Measurements from ENCODE around the gene RGS6. TPM values are rescaled to one million over a fixed set of nuclear protein-coding genes. Genes with fewer than 3 reads are reported as not detected.
A peak's percentile ranks its signal among the peaks of the same experiment; 100 is the strongest.

RGS6 gene
- total and polyA plus RNA-seq, 2 experiments from 2014 or later, result not detected

GRCh38 chr14:72024043-72024407 lies 91.8 kb downstream of the RGS6 start:
- Histone ChIP-seq H3K36me3 (ENCODE audit: low read depth) (no peaks in the 10 kb centered on the region), H3K4me1 (ENCODE audit: insufficient read depth) (no peaks in the 10 kb centered on the region), H3K9me3 (ENCODE audit: low read depth) (no peaks in the 10 kb centered on the region), H3K9me2 (ENCODE audit: insufficient read depth) (no peaks in the 10 kb centered on the region), H3F3A (ENCODE audit: insufficient read depth) (no peaks in the 10 kb centered on the region), H3K9ac (no peak overlapping the region), H3K27me3 (replicated peaks; ENCODE audit: insufficient read depth) (no peaks in the 10 kb centered on the region), H3K79me2 (ENCODE audit: insufficient read depth) (no peaks in the 10 kb centered on the region), H3K27ac (no peak overlapping the region), H3K4me3 (no peak overlapping the region), H4K20me1 (ENCODE audit: insufficient read depth) (no peaks in the 10 kb centered on the region), H3K4me2 (ENCODE audit: unreplicated experiment) (no peak overlapping the region), H2AFZ (no peak overlapping the region)
- in situ Hi-C loops (cut with MboI), result no loop called here
- DNase-seq, result peak; percentile 35
- WGBS, 2 experiments (ENCODE audit: low coverage in 1 of 2, low lambda C conversion rate in 2 of 2, missing lambda C conversion rate in 2 of 2), result 36 to 64% methylated on average over 4 to 6 of the region's 6 CpGs
- TF ChIP-seq EZH2 (IDR thresholded peaks at IDR 0.05; ENCODE audit: insufficient read depth, poor library complexity, severe bottlenecking) (no peak), EZH2phosphoT487 (IDR thresholded peaks at IDR 0.05; ENCODE audit: insufficient read depth, low read depth) (no peak)

DNA sequence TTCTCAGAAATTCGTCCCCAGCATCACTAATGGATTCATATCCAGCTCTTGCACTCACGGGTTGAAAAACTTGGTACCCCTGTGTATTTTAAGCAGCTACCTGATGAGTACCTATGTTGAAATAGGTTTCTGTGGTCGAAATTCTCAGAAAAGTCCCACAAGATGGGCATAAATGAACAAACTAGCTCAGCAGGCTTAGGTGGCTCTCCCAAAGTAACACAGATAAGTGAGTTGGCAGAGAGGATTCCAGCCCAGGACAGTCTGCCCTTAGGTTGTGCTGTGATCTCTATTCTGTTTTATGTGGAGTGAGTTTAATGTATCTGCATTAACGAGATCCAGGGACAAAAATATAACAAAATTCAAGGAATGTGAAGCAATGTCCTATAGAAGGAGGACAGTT lies 92.3 kb downstream of the RGS6 start:
- Histone ChIP-seq H3K36me3 (ENCODE audit: low read depth) (no peaks in the 10 kb centered on the region), H3K4me1 (ENCODE audit: insufficient read depth) (no peaks in the 10 kb centered on the region), H3K9ac (no peak overlapping the region), H3F3A (ENCODE audit: insufficient read depth) (no peaks in the 10 kb centered on the region), H2AFZ (no peak overlapping the region), H3K27ac (no peak overlapping the region), H4K20me1 (ENCODE audit: insufficient read depth) (no peaks in the 10 kb centered on the region), H3K9me3 (ENCODE audit: low read depth) (no peaks in the 10 kb centered on the region), H3K4me3 (no peak overlapping the region), H3K9me2 (ENCODE audit: insufficient read depth) (no peaks in the 10 kb centered on the region), H3K27me3 (replicated peaks; ENCODE audit: insufficient read depth) (no peaks in the 10 kb centered on the region), H3K79me2 (ENCODE audit: insufficient read depth) (no peaks in the 10 kb centered on the region), H3K4me2 (ENCODE audit: unreplicated experiment) (no peak overlapping the region)
- no peak for DNase-seq
- in situ Hi-C loops (cut with MboI), result no loop called here
- no peak for TF ChIP-seq EZH2phosphoT487 (IDR thresholded peaks at IDR 0.05; ENCODE audit: insufficient read depth, low read depth)
- TF ChIP-seq EZH2 (IDR thresholded peaks at IDR 0.05; ENCODE audit: insufficient read depth, poor library complexity, severe bottlenecking), result no peak
- 24 to 25% methylated on average over 4 of the region's 4 CpGs for WGBS, 2 experiments (ENCODE audit: low coverage in 1 of 2, low lambda C conversion rate in 2 of 2, missing lambda C conversion rate in 2 of 2)

- no peak overlapping the region for H3K27ac ChIP-seq
- no peaks in the 10 kb centered on the region for H3K9me2 ChIP-seq (ENCODE audit: insufficient read depth)
- no peaks in the 10 kb centered on the region for H3K9me3 ChIP-seq (ENCODE audit: low read depth)
- H3K4me1 ChIP-seq (ENCODE audit: insufficient read depth), result no peaks in the 10 kb centered on the region
- H4K20me1 ChIP-seq (ENCODE audit: insufficient read depth), result no peaks in the 10 kb centered on the region
- H2AFZ ChIP-seq, result no peak overlapping the region
- H3K79me2 ChIP-seq (ENCODE audit: insufficient read depth), result no peaks in the 10 kb centered on the region
- H3K27me3 ChIP-seq (replicated peaks; ENCODE audit: insufficient read depth), result no peaks in the 10 kb centered on the region
- in situ Hi-C loops (cut with MboI), result no loop called here
- no peak for TF ChIP-seq EZH2phosphoT487 (IDR thresholded peaks at IDR 0.05; ENCODE audit: insufficient read depth, low read depth)
- no peak for TF ChIP-seq EZH2 (IDR thresholded peaks at IDR 0.05; ENCODE audit: insufficient read depth, poor library complexity, severe bottlenecking)
- H3K4me3 ChIP-seq, result no peak overlapping the region
- H3K4me2 ChIP-seq (ENCODE audit: unreplicated experiment), result no peak overlapping the region
- H3F3A ChIP-seq (ENCODE audit: insufficient read depth), result no peaks in the 10 kb centered on the region
- DNase-seq, result no peak
- no peak overlapping the region for H3K9ac ChIP-seq
- H3K36me3 ChIP-seq (ENCODE audit: low read depth), result no peaks in the 10 kb centered on the region
- WGBS, 2 experiments (ENCODE audit: low coverage in 1 of 2, low lambda C conversion rate in 2 of 2, missing lambda C conversion rate in 2 of 2), result 0% methylated on average over 2 of the region's 2 CpGs
Observed at GRCh38 chr14:72026536-72026935, 94.3 kb downstream of the RGS6 start.

DNA sequence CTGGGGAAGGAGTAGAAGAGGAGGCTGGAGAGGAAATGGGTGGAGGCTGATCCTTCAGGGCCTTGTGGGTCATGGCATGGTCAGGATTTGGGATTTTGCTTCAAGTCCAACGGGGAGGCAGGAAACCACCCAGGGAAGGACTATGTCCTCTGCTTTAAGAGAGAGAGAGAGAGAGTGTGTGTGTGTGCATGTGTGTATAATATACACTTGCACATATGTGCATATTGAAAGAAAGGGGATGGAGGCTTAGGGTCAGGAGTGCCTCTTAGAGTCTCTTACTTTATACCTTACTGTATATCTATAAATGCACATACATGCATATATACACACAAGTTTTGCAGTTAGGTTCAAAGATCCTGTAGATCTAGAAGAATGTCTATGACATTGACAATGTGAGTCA lies 94.8 kb downstream of the RGS6 start:
- no peaks in the 10 kb centered on the region for H3K27me3 ChIP-seq (replicated peaks; ENCODE audit: insufficient read depth)
- H3K79me2 ChIP-seq (ENCODE audit: insufficient read depth), result no peaks in the 10 kb centered on the region
- H3K9me3 ChIP-seq (ENCODE audit: low read depth), result no peaks in the 10 kb centered on the region
- H4K20me1 ChIP-seq (ENCODE audit: insufficient read depth), result no peaks in the 10 kb centered on the region
- H3K36me3 ChIP-seq (ENCODE audit: low read depth), result no peaks in the 10 kb centered on the region
- H3F3A ChIP-seq (ENCODE audit: insufficient read depth), result no peaks in the 10 kb centered on the region
- H3K9me2 ChIP-seq (ENCODE audit: insufficient read depth), result no peaks in the 10 kb centered on the region
- in situ Hi-C loops (cut with MboI), result no loop called here
- TF ChIP-seq EZH2phosphoT487 (IDR thresholded peaks at IDR 0.05; ENCODE audit: insufficient read depth, low read depth), result no peak
- no peak for TF ChIP-seq EZH2 (IDR thresholded peaks at IDR 0.05; ENCODE audit: insufficient read depth, poor library complexity, severe bottlenecking)
- no peak overlapping the region for H3K27ac ChIP-seq
- no peak overlapping the region for H3K4me2 ChIP-seq (ENCODE audit: unreplicated experiment)
- DNase-seq, result no peak
- H3K4me1 ChIP-seq (ENCODE audit: insufficient read depth), result no peaks in the 10 kb centered on the region
- 0 to 7% methylated on average over 1 of the region's 1 CpG for WGBS, 2 experiments (ENCODE audit: low coverage in 1 of 2, low lambda C conversion rate in 2 of 2, missing lambda C conversion rate in 2 of 2)
- H3K9ac ChIP-seq, result no peak overlapping the region
- no peak overlapping the region for H3K4me3 ChIP-seq
- no peak overlapping the region for H2AFZ ChIP-seq

DNA sequence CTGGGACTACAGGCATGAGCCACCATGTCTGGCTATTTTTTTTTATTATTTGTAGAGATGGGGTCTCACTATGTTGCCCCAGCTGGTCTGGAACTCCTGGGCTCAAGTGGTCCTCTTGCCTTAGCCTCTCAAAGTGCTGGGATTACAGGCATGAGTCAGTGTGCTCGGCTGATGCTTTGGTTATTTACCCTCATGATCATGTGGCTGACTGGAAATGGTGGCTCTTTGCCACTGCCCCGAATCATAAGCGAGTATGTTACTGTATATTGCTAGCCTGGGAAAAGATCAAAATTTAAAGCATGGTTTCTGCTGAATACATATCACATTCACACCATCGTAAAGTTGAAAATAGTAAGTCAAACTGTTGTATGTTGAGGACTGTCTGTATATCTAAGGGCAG lies 101.1 kb downstream of the RGS6 start:
- no peaks in the 10 kb centered on the region for H3K4me1 ChIP-seq (ENCODE audit: insufficient read depth)
- H2AFZ ChIP-seq, result no peak overlapping the region
- DNase-seq, result no peak
- no peaks in the 10 kb centered on the region for H3K27me3 ChIP-seq (replicated peaks; ENCODE audit: insufficient read depth)
- no peaks in the 10 kb centered on the region for H3K36me3 ChIP-seq (ENCODE audit: low read depth)
- no peaks in the 10 kb centered on the region for H3K9me2 ChIP-seq (ENCODE audit: insufficient read depth)
- H3K9ac ChIP-seq, result no peak overlapping the region
- H3F3A ChIP-seq (ENCODE audit: insufficient read depth), result no peaks in the 10 kb centered on the region
- H3K27ac ChIP-seq, result no peak overlapping the region
- WGBS, 2 experiments (ENCODE audit: low coverage in 1 of 2, low lambda C conversion rate in 2 of 2, missing lambda C conversion rate in 2 of 2), result 22 to 29% methylated on average over 4 of the region's 4 CpGs
- no peaks in the 10 kb centered on the region for H4K20me1 ChIP-seq (ENCODE audit: insufficient read depth)
- in situ Hi-C loops (cut with MboI), result no loop called here
- TF ChIP-seq EZH2phosphoT487 (IDR thresholded peaks at IDR 0.05; ENCODE audit: insufficient read depth, low read depth) (no peak), EZH2 (IDR thresholded peaks at IDR 0.05; ENCODE audit: insufficient read depth, poor library complexity, severe bottlenecking) (no peak)
- H3K9me3 ChIP-seq (ENCODE audit: low read depth), result no peaks in the 10 kb centered on the region
- no peak overlapping the region for H3K4me2 ChIP-seq (ENCODE audit: unreplicated experiment)
- H3K79me2 ChIP-seq (ENCODE audit: insufficient read depth), result no peaks in the 10 kb centered on the region
- no peak overlapping the region for H3K4me3 ChIP-seq
